Mucosa of descending colon (tissue), 3 donors: ENCODE results near the gene NEIL3. TPM values are rescaled to one million over a fixed set of nuclear protein-coding genes. Genes with fewer than 3 reads are reported as not detected.

Experiments used
- ATAC-seq: fragments of 200-7000 bp; cut with Tn5 transposase; one replicate; pipeline ENCODE4 v1.9.1; 2020; ENCODE audit warnings: mild to moderate bottlenecking, moderate library complexity
- DNase-seq, 3 donors: peaks; one replicate each; pipeline ENCODE4 v3.0.0-alpha.2; 2020
- H3K36me3 ChIP-seq: fragments of 200-600 bp; one replicate; pipeline ENCODE4 v1.8.0; 2021; ENCODE audit warnings: low read depth, mild to moderate bottlenecking
- H3K4me1 ChIP-seq: fragments of 200-600 bp; one replicate; pipeline ENCODE4 v1.8.0; 2021; ENCODE audit warnings: low read depth, mild to moderate bottlenecking
- H3K4me3 ChIP-seq: fragments of 200-600 bp; one replicate; pipeline ENCODE4 v1.8.0; 2021; ENCODE audit warnings: mild to moderate bottlenecking
- H3K9me3 ChIP-seq: fragments of 200-600 bp; one replicate; pipeline ENCODE4 v1.8.0; 2021; ENCODE audit warnings: mild to moderate bottlenecking
- CTCF ChIP-seq: fragments of 200-600 bp; IDR thresholded peaks from one replicate; pipeline ENCODE4 v1.8.0; 2022; ENCODE audit warnings: antibody characterized with exemption, mild to moderate bottlenecking
- intact Hi-C, 2 donors: fragments of 100-400 bp; cut with DNase I in 1 of 2; cut with micrococcal nuclease in 1 of 2; formaldehyde crosslinking; loops; one replicate each; pipeline versions ENCODE4 v1.11.0 to v1.11.1; 2022; cut with DNase I, micrococcal nuclease
- total RNA-seq, 3 donors: library from RNA; stranded (reverse); fragmentation: NEBNext Ultra II Directional in 2 of 3; extraction: Animal tissue kit (Norgen Biotek cat#: 25700) in 2 of 3; gene quantifications; one replicate each; pipeline versions ENCODE4 v1.2.1 to v1.2.4, GENCODE V29; 2021 to 2023
- donor health status: DM: no; HTN: no; CAD: no; lungs with moderate emphysema.
- donor health status: DM: no; HTN: no; CAD: no.
- donor health status: DM: no; HTN: yes; CAD: no.

The NEIL3 gene
- total RNA-seq, 3 donors from 2014 or later = 0.76 to 3.2 (median 1.4) TPM

GRCh38 chr4:177332119-177332518, 22.4 kb downstream of the NEIL3 start:
- H3K4me3 ChIP-seq = no peak overlapping the region
- no peaks in the 10 kb centered on the region for H3K36me3 ChIP-seq
- no peak for ATAC-seq
- H3K4me1 ChIP-seq = no peaks in the 10 kb centered on the region
- no peak for TF ChIP-seq CTCF
- no peak for DNase-seq
- intact Hi-C loops = no loop called here
- H3K9me3 ChIP-seq = no peaks in the 10 kb centered on the region

- Histone ChIP-seq H3K4me3 (no peak overlapping the region), H3K9me3 (no peaks in the 10 kb centered on the region), H3K36me3 (no peaks in the 10 kb centered on the region), H3K4me1 (no peaks in the 10 kb centered on the region)
- ATAC-seq (peak; percentile 82), DNase-seq (no peak)
- no peak for TF ChIP-seq CTCF
- intact Hi-C loops = no loop called here
Measured at GRCh38 chr4:177339477-177340374, 30.1 kb downstream of the NEIL3 start.

- H3K9me3 ChIP-seq = no peaks in the 10 kb centered on the region
- no peak overlapping the region for H3K4me3 ChIP-seq
- ATAC-seq = no peak
- H3K4me1 ChIP-seq = no peaks in the 10 kb centered on the region
- intact Hi-C loops = no loop called here
- no peaks in the 10 kb centered on the region for H3K36me3 ChIP-seq
- no peak for TF ChIP-seq CTCF
- DNase-seq = no peak
Measured at GRCh38 chr4:177348348-177348747, 38.7 kb downstream of the NEIL3 start.

DNA sequence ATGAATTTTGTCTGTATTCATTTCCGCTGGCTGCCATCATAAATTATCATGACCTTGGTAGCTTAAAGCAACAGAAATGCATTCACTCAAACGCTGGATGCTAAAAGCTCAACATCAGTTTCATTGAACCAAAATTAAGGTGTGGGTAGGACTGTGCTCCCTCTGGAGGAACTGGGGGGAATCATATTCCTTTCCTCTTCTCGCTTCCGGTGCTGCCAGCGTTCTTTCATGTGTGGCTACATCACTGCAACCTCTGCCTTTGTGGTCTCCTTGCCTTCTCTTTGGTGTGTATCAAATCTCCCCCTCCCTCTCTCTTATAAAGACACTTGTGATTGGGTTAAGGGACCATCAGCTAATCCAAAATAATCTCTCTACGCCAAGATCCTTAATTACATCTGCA, 39.5 kb downstream of the NEIL3 start:
- Histone ChIP-seq H3K4me1 (no peaks in the 10 kb centered on the region), H3K36me3 (no peaks in the 10 kb centered on the region), H3K4me3 (no peak overlapping the region), H3K9me3 (no peaks in the 10 kb centered on the region)
- no peak for ATAC-seq
- no peak for DNase-seq
- no peak for TF ChIP-seq CTCF
- intact Hi-C loops = no loop called here

DNA sequence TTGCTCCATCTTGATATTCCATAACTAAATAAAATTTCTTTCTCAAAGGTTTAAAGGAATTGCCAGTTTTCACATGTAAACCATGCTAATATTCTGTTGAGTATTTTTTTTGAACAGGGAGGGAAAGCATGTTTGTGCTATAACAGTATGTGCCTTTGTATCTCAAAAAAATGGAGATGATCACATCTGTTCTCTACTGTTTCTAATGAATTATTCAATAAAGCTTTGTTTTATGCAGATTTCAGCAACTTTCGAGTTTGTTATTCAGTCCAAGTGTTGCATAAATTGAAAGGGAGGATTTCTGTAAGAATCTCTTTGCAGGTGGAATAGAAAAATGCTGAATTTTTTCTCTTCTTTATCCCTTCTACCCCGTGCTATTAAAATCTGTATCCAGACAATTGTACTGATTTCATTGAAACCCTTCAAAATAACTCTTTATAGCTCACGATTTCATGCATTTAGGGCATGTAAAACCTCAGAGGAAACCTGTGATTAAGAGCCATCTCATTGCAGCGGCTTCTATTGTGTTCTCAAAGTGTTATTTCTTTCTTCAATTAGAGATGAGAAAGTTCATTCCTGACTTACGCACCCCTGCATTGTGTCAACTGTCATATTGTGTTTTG, 42.1 kb downstream of the NEIL3 start:
- Histone ChIP-seq H3K36me3 (no peaks in the 10 kb centered on the region), H3K9me3 (no peaks in the 10 kb centered on the region), H3K4me3 (no peak overlapping the region), H3K4me1 (no peaks in the 10 kb centered on the region)
- no peak for ATAC-seq
- intact Hi-C loops = no loop called here
- DNase-seq = no peak
- no peak for TF ChIP-seq CTCF
